WTC11 (cell line): ENCODE results near the gene CRYBA4. TPM values are rescaled to one million over a fixed set of nuclear protein-coding genes. Genes with fewer than 3 reads are reported as not detected.
A peak's percentile ranks its signal among the peaks of the same experiment; 100 is the strongest.

ENCODE experiments used
- ATAC-seq: fragments of 200-7000 bp; cut with Tn5 transposase; 2 replicates; pipeline ENCODE4 v1.10.0; 2021; ENCODE audit warnings: mild to moderate bottlenecking, moderate library complexity
- CTCF ChIA-PET: fragments of 300-600 bp; sonication (Branson Sonifier 250); formaldehyde crosslinking; loops from one replicate; lab custom pipeline; 2021; ENCODE audit warnings: antibody characterized with exemption; lab: Charles Lee
- POLR2A ChIA-PET: fragments of 350-600 bp; sonication (Branson Sonifier 250); formaldehyde crosslinking; loops from one replicate; lab custom pipeline; 2021; ENCODE audit warnings: antibody characterized with exemption; lab: Charles Lee
- DNase-seq: peaks from one replicate; pipeline ENCODE4 v3.0.0; 2021; ENCODE audit warnings: low spot score
- H3K27ac Mint-ChIP-seq: 2 replicates; pipeline ENCODE4 v1.8.0; 2021; ENCODE audit warnings: mixed read lengths
- H3K27me3 Mint-ChIP-seq: 2 replicates; pipeline ENCODE4 v1.8.0; 2021; ENCODE audit warnings: low read depth, mild to moderate bottlenecking, moderate library complexity, mixed read lengths
- H3K36me3 Mint-ChIP-seq: 2 replicates; pipeline ENCODE4 v1.8.0; 2021; ENCODE audit warnings: mixed read lengths
- H3K4me1 Mint-ChIP-seq: 2 replicates; pipeline ENCODE4 v1.8.0; 2022; ENCODE audit warnings: mixed read lengths
- H3K4me3 Mint-ChIP-seq: 2 replicates; pipeline ENCODE4 v1.8.0; 2021; ENCODE audit warnings: mild to moderate bottlenecking, moderate library complexity, mixed read lengths
- H3K9me3 Mint-ChIP-seq: 2 replicates; pipeline ENCODE4 v1.8.0; 2021; ENCODE audit warnings: mixed read lengths
- AR ChIP-seq: fragments of 250-450 bp; sonication (Bioruptor Pico); IDR thresholded peaks from 2 replicates; pipeline ENCODE4 v1.9.0; 2021; ENCODE audit warnings: mild to moderate bottlenecking
- ARID4B ChIP-seq: sonication (generic); formaldehyde crosslinking; IDR thresholded peaks from 2 replicates; pipeline ENCODE4 v1.8.0; 2023; ENCODE audit warnings: missing genetic modification reagents, mild to moderate bottlenecking, borderline replicate concordance
- ATF1 ChIP-seq: sonication (generic); formaldehyde crosslinking; IDR thresholded peaks from 2 replicates; pipeline ENCODE4 v1.8.1; 2023; ENCODE audit warnings: mild to moderate bottlenecking, moderate library complexity, missing genetic modification reagents
- ATF6 ChIP-seq: sonication (generic); formaldehyde crosslinking; IDR thresholded peaks from 2 replicates; pipeline ENCODE4 v1.8.1; 2023; ENCODE audit warnings: mild to moderate bottlenecking, missing genetic modification reagents
- CREB1 ChIP-seq: sonication (generic); formaldehyde crosslinking; IDR thresholded peaks from 2 replicates; pipeline ENCODE4 v1.8.0; 2023; ENCODE audit warnings: mild to moderate bottlenecking, missing genetic modification reagents
- E2F1 ChIP-seq: sonication (generic); formaldehyde crosslinking; IDR thresholded peaks from 2 replicates; pipeline ENCODE4 v1.8.0; 2022; ENCODE audit warnings: mild to moderate bottlenecking, missing genetic modification reagents
- E2F5 ChIP-seq: sonication (generic); formaldehyde crosslinking; IDR thresholded peaks from 2 replicates; pipeline ENCODE4 v1.8.1; 2022; ENCODE audit warnings: mild to moderate bottlenecking, moderate library complexity, missing genetic modification reagents
- ESRRA ChIP-seq: sonication (generic); formaldehyde crosslinking; IDR thresholded peaks from 2 replicates; pipeline ENCODE4 v1.8.1; 2022; ENCODE audit warnings: mild to moderate bottlenecking, missing genetic modification reagents, borderline replicate concordance
- IRF1 ChIP-seq: sonication (generic); formaldehyde crosslinking; IDR thresholded peaks from 2 replicates; pipeline ENCODE4 v1.8.0; 2023; ENCODE audit warnings: missing genetic modification reagents
- MYBL2 ChIP-seq: sonication (generic); formaldehyde crosslinking; IDR thresholded peaks from 2 replicates; pipeline ENCODE4 v1.8.1; 2023; ENCODE audit warnings: mild to moderate bottlenecking, moderate library complexity, missing genetic modification reagents
- OVOL2 ChIP-seq: fragments of 250-450 bp; sonication (Bioruptor Pico); IDR thresholded peaks from 2 replicates; pipeline ENCODE4 v1.9.0; 2021; ENCODE audit warnings: mild to moderate bottlenecking, borderline replicate concordance
- PRDM15 ChIP-seq: sonication (generic); formaldehyde crosslinking; IDR thresholded peaks from 2 replicates; pipeline ENCODE4 v1.8.0; 2022; ENCODE audit warnings: missing genetic modification reagents
- PREB ChIP-seq: sonication (generic); formaldehyde crosslinking; IDR thresholded peaks from 2 replicates; pipeline ENCODE4 v1.8.1; 2022; ENCODE audit warnings: mild to moderate bottlenecking, missing genetic modification reagents, moderate library complexity, borderline replicate concordance
- SMAD4 ChIP-seq: sonication (generic); formaldehyde crosslinking; IDR thresholded peaks from 2 replicates; pipeline ENCODE4 v1.8.0; 2022; ENCODE audit warnings: mild to moderate bottlenecking, missing genetic modification reagents
- SP1 ChIP-seq: sonication (generic); formaldehyde crosslinking; conservative IDR thresholded peaks from 2 replicates; pipeline ENCODE4 v1.8.1; 2022; ENCODE audit warnings: missing genetic modification reagents
- TEAD4 ChIP-seq: sonication (generic); formaldehyde crosslinking; IDR thresholded peaks from 2 replicates; pipeline ENCODE4 v1.8.0; 2022; ENCODE audit warnings: mild to moderate bottlenecking, missing genetic modification reagents
- ZNF121 ChIP-seq: sonication (generic); formaldehyde crosslinking; IDR thresholded peaks from 2 replicates; pipeline ENCODE4 v1.8.0; 2023; ENCODE audit warnings: missing genetic modification reagents
- ZNF219 ChIP-seq: sonication (generic); formaldehyde crosslinking; IDR thresholded peaks from 2 replicates; pipeline ENCODE4 v1.8.0; 2023; ENCODE audit warnings: missing genetic modification reagents, mild to moderate bottlenecking, borderline replicate concordance
- total RNA-seq: library from RNA; stranded (reverse); gene quantifications from 3 replicates; pipeline ENCODE4 v1.2.3, GENCODE V29; 2021

Gene CRYBA4
- total RNA-seq, 1 experiment from 2014 or later = 0.81 TPM

- ChIA-PET CTCF (interaction anchor here (0.8 to 1.2 kb wide), 2 partner anchors 25 to 165 kb away, joined by 3 read pairs; partner anchors contain the start of gene HPS4), POLR2A (interaction anchor here (1.2 kb wide), 1 partner anchor 9 kb away, joined by 5 read pairs; the partner anchor contains the start of gene MIAT)
- Mint-ChIP-seq H3K36me3 (no peaks in the 10 kb centered on the region), H3K9me3 (no peaks in the 10 kb centered on the region), H3K4me1 (peaks cover 73% of the 10 kb centered on the region), H3K4me3 (peak overlapping the region; percentile 53), H3K27ac (peak overlapping the region; percentile 77), H3K27me3 (peaks cover 7% of the 10 kb centered on the region)
- ATAC-seq (peak; percentile 43), DNase-seq (peak; percentile 72)
- no peak for TF ChIP-seq ZNF219 (CRISPR knock-in tag)
- no peak for TF ChIP-seq ATF6 (CRISPR knock-in tag)
- no peak for TF ChIP-seq OVOL2 (CRISPR knock-in tag)
- no peak for TF ChIP-seq E2F1 (CRISPR knock-in tag)
- no peak for TF ChIP-seq PRDM15 (CRISPR knock-in tag)
- no peak for TF ChIP-seq ATF1 (CRISPR knock-in tag)
- no peak for TF ChIP-seq SMAD4 (CRISPR knock-in tag)
- no peak for TF ChIP-seq ZNF121 (CRISPR knock-in tag)
- no peak for TF ChIP-seq ARID4B (CRISPR knock-in tag)
- no peak for TF ChIP-seq CREB1 (CRISPR knock-in tag)
- no peak for TF ChIP-seq AR
- TF ChIP-seq E2F5 = peak; percentile 53; the same call in 1 of the 2 replicates
- TF ChIP-seq SP1 (CRISPR knock-in tag) = peak; percentile 36; the same call in 1 of the 2 replicates
- TF ChIP-seq TEAD4 (CRISPR knock-in tag) = no peak
- TF ChIP-seq MYBL2 = no peak; the same call in 1 of the 2 replicates
- TF ChIP-seq IRF1 (CRISPR knock-in tag) = no peak
- TF ChIP-seq ESRRA (CRISPR knock-in tag) = no peak
- TF ChIP-seq PREB (CRISPR knock-in tag) = no peak
Measured at GRCh38 chr22:26648011-26648497, 26.3 kb downstream of the CRYBA4 start.
